GM19238 (cell line): ENCODE results near the gene MED6.

ENCODE experiments used
- DNase-seq: peaks from one replicate; pipeline ENCODE4 v3.0.0; 2011; ENCODE audit warnings: low spot score; ENCODE audit not compliant: insufficient read length

MED6 gene, protein sequence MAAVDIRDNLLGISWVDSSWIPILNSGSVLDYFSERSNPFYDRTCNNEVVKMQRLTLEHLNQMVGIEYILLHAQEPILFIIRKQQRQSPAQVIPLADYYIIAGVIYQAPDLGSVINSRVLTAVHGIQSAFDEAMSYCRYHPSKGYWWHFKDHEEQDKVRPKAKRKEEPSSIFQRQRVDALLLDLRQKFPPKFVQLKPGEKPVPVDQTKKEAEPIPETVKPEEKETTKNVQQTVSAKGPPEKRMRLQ

DNA sequence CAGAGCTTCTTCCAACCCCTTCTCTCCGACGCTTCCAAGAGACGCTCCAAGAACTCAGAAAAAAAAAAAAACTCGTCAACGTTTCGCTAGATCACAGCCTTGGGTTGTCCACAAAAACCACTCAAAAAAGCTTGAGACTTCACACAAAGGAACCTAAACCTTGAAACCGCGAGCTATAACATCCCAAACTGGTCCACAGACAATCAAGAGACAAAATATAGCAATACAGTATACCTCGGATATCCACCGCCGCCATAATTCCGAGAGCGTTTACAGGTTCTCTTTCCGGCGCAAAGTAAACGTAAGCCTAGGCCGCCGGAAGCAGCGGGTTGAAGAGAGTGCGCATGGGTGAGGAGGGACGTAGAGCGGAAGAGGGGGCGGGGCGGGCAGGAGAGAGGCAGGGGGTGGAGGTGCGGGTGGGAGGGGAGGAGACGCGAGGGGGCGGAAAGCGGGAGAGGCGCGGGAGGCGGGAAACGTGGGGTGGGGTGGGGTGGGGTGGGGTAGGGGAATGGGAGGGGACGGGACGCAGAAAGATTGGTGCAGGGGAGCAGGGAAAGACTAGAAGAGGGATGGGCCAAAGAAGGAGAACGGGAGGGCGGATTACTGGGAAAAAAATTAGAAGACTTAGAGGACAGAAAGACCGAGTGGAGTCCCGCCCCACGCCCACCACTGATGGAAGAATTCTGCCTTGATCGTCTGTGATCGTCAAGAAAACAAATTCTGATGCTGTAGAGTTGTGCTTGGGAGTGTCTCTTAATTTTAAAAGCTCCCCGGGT lies at the start of gene MED6:
MED6 (minus strand) TSS at position 274 of the 776 bp plus-strand sequence; CDS start at position 256, 18 bp downstream.
- peak; percentile 91 for DNase-seq

DNA sequence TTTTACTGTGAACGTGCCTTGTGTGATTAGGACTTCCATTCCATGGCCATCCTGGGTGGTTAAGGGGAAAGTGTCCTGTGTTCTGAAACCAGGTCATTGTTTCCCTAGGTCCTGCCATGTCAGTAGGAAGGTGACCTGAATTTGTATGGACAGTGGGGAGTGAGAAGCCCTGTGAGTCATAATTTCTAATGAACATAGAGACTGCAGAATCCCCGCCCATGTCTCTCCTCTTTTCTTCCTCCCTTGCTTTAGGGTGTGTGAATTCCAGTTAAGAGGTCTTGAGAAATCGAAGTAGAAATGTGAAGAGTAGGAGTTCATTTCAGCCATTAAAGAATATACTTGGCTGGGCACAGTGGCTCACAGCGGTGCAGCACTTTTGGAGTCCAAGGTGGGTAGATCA lies 49.3 kb upstream of the MED6 start:
- no peak for DNase-seq

DNA sequence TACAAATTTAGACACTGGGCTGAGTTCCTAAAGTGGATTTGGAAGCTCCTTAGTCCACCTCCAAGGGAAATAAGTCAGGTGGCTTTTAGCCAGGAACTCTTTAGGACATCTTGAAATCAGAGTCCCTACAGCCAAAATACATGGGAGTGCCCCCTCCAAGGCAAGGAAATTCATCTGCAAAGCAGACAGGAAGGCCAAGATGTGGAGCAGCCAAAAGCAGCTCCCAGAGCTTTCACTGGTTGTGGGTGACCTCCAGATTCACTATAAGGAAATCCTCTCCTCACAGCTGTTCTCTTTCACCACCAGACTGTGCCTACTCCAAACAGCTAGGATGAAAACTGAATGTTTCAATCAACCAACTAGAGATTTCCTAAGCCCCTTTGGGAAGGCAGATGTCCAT lies 47.9 kb upstream of the MED6 start:
- DNase-seq = no peak

DNA sequence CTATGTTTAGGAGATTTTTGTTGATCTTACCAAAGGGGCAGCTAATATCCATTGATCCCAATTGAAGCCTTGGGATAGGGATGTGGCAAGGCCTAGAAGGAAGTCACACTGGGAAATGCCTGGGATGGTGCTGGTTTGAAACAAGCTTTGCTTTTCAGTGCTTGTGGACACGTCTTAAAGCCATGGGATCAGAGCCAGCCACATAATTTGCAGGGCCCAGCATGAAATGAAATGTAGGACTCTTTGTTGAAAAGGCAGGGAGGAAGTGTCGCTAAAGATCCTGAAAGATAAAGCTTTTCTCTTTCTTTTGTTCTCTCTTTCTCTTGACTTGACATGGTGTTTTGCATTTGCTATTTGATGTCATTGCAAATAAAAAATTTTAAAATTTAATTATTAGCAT lies 46.2 kb upstream of the MED6 start:
- DNase-seq = no peak

DNA sequence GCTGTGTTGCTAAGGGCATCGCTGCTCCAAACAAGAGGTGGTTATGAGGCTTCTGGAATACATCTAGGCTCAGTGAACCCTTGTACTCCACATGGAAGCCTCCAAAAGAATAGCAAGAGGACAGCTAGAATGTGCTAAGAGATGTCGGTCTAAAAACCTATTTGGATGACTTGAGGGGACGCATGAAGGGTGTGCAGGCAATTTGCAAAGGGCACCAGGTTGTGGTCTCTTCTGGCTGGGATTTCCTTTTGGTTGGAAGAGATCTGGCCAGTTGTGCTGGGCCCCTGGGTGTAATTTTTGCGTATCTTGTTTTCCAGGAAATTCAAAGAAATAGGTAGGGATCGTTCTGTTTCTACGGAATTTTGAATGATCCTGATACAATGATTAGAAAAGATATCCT lies 45.4 kb upstream of the MED6 start:
- no peak for DNase-seq

DNA sequence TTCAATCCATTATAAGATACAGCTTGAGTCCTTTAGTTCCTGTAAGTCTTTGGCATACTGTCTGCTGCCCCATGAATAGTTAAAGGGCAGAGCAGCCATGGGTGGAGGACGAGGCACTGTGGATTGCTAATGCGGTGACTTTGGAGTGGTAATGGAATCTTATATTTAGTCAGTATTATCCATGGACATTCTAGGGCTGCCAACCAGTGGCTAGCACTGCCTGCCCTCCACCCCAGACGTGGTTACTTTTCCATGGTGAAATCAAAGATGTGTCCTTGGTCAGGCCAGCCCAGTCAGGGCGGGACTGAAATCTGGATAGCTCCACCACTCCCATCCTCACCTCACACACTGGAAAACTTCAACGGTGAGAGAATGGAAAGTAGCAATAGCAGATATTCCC lies 43.5 kb upstream of the MED6 start:
- no peak for DNase-seq

DNA sequence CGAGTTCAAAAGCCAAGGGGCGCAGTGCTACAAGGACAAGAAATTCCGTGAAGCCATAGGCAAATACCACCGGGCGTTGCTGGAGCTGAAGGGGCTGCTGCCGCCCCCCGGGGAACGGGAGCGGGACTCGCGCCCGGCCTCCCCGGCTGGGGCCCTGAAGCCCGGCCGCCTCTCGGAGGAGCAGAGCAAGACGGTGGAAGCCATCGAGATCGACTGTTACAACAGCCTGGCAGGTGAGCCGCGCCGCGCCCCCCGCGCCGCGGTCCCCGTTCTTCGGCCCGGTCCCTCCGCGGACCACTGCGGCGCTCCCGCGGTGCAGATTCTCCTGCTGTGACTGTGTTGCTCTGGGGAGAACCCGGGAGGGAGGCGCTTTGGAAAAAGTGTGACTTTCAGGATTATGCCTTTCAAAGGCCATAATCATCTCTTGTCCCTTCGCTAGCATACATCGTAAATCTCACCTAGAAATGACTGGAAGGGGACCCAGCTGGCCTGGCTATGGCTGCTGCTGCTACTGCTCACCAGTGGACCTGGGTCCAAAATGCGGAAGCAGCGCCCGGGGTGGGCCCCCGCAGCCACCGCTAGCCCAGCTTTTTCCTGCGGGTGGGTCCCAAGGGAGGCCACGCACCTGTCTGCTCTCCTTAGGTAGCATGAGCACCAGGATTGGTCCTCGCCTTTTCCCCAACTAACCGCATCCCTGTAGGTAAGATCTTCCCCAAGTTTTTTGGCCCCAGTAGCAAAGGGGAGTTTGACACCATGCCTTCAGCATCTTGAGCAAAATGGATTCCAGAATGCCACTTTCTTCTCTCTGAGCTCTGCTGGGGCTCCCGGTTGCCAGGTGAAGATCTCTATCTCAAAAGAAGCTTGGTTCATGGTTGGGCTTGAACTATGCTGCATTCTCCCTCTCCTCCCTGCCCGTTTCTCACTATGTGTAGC lies 42.1 kb upstream of the MED6 start:
- peak; percentile 53 for DNase-seq

DNA sequence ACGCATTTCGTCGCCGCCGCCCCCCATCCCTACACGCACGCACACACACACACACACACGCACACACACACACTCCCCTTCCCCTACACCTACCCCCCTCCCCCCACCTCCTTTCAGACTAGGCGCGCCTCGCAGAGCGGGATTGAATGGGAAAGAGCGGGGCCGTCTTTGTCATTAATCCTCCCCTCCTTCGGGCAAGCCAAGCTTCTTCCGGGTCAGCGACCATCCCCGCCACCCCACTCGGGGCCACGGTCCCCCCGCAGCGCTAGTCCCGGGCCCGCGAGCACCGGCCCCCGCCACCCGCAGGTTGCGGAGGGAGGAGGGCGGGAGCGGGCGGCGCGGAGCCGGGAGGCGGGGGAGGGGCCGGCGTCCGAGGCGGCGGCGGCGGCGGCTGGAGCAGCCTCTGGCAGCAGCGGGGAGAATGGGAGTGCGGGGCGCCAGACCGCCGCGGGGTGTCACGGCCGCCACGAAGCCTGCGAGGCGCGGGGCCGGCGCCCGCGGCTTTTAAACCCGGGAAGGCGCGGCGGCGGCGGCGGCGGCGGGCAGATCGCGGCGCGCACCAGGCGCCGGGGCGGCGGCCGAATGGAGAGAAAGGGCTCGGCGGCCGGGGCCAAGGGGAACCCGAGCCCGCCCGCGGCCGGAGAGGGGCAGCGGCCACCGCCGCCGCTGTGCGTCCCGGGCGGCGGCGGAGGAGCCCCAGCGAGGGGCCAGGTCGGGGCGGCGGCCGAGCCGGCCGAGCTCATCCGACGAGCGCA lies 41.3 kb upstream of the MED6 start, which contains the start of gene TTC9:
TTC9 (plus strand) TSS at position 369 of the 755 bp plus-strand sequence; CDS start at position 583, 214 bp downstream.
- peak; percentile 47 for DNase-seq

DNA sequence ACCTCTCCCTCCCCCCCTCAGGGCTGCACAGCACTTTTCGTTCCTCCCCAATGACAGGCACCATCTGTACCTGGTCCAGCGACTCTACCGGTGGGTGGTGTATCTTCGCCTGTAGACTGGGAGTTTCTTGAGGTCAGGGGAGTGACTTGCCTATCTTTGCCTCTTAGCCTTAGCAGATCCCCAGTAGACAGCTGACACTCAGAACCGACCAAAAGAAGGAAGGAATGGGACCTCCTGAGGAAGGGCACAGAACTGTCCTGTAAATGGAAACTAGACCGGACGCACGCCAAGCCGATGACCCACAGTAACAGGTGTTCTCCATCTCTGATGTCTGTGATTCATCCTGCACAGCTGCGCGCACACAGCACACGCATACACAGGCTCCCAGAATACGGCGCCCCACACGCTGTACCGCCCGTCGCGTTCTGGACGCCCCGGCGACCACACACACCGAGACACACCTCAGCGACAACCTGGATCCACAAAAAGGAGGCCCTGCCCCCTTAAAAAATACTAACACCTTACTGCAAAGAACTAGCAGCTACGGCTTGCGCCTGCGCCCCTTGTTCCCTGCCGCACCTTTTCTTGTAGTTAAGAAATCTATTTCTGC lies 40.6 kb upstream of the MED6 start:
- peak; percentile 59 for DNase-seq

DNA sequence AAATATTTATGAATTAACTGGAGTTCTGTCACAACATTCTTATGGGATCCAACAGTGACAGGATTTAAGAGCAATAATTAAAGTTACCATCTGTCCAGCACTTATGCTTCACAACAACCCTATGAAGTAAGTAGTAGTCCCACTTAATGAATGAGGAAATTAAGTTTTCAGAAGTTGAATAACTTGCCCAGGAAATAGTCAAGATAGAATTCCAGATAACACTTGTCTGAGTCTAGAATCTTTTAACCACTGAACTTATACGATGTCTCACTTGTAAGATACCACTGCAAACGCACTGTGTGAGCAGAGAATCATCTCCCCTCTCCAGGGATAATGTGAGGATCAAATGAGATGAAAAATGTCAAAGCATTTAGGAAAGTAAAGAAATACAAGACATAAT lies 38.0 kb upstream of the MED6 start:
- no peak for DNase-seq

DNA sequence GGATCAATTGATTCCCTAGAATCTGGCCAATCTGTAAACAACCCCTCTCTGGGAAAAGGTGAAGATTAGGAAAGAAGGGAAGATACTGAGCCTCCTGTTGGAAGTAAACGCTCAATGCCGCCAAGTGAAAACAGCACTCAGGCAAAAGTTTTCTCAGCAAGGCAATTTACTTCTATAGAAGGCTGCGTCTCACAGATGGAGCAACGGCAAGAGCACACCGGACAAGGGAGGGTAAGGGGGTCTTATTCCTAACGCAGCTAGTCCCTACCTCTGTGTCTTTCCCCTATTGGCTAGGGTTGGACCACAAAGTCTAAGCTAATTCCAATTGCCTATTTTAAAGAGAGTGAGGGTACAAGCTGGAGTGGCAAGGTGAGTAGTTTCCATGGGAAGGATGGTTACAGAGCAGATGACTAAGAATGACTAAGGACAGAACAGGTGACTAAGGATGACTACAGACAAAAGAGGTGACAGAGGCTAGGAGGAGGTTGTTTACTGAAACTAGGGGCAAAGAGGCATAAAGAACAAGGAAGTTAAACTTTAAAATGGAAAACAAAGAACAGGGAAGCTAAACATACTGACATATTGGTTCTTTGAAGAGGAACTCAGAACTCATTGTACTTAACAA lies 35.6 kb upstream of the MED6 start:
- no peak for DNase-seq

DNA sequence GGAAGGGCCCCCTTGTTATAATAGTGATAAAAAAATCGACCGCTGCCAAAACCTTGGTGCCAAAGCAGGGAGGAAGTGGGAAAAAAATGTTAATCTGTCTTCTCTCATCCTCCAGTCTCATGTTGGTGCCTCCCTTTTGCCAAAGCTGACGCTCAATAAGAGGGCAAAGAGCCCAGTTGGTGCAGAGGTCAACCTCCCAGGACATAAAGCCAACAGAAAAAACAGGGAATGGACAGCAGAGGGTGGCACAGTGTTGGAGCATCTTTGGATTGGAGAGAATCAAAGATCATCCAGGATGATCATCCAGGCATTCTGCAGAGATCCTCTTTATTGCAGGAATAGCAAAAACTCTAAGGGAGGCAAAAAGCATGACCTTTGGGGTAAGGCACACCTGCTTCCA lies 31.5 kb upstream of the MED6 start:
- no peak for DNase-seq

DNA sequence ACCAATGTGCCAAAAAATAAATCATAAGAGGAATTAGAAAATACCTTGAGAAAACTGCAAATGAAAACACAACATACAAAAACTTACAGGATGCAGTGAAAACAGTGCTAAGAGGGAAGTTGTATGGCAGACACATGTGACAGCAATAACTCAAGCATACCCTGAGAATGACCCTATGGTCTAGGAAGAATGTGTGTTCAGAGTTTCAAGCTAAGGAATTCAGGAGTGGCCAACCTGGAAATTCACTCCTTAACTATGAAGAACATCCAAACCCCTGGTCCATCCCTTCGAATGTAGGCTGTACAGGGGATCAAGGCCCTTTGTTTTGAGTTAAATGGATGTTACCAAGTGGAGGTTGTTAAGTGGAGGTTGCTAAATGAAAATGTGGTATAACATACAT lies 24.5 kb upstream of the MED6 start:
- no peak for DNase-seq

DNA sequence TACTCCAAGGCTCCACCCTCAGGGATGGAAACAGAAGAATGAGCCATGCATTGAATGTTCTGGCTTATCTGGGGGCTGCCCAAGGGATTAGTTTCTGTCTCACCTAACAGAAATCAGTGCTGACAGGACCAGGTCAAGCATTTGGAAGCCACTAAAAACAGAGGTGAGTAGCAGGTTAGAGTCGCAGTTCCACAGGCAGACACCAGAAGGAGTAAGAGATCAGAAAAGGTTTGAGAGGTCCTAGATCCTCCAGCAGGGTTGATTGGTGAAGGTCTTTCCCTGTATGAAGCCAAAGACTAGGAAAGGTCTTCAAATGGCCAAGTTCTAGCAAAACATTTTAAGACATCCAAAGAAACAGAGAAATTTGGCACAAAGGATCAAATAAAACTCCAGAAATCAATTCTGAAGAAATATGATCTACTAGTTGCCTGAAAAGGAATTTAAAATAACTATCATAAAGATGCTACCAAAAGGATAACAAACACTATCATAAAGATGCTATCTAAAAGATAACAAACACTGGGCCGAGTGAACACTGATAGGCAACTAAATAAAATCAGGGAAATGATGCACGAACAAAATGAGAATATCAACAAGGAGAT lies 21.8 kb upstream of the MED6 start:
- peak; percentile 22 for DNase-seq

DNA sequence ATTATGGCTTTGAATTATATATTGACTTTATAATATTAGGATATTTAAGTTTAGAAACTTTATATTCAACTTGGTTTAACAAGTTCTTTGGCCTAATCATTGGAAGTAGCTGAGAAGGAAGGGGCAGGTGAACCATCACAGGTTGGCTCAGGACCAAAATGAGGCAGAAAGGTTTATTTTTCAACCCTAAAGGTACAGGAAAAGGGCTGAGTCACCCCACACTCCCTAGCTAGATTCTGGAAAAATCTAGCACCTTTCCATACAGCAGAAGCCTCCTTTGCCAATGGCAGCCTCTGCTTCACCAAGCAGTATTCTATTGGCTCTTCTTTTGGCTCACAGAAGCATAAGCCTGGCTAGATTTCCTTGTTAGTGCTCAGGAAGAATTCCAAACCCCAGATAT lies 19.3 kb upstream of the MED6 start:
- no peak for DNase-seq

DNA sequence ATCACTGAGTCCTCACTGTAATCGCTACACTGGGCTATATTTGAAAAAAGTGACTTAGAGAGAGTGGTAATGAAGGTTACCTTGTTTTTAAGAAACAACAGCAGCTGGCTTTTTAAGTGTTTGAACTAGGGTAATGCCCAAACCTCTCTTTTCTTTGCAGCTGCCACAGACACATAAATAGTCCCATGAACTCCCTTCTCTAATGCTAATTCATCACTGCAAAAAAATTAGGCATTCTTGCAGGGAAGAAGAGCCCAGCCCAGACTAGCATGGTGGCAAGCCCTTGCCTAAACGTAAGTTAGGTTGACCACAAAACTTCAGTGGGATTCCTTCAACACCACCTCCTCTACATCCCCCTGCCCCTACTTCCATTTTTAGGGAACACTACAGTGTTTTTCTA lies 17.9 kb upstream of the MED6 start:
- no peak for DNase-seq

DNA sequence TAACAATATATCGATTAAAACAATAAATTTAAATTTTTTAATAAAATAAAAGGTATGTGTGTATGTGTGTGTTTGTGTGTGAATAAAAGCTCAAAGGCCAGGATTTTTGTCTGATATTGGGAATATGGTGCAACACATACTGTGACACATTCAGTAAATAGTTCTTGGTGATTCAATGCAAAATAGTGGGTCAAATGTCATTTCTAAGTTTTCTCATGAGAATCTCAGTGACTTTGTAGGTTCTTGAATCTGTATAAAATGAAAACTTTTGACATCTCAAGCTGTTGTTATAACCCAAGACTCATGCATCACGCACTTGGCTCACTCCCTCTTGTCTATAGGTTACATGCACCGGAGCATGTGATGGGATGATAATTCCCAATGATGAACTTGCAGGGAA lies 16.2 kb upstream of the MED6 start:
- DNase-seq = no peak

DNA sequence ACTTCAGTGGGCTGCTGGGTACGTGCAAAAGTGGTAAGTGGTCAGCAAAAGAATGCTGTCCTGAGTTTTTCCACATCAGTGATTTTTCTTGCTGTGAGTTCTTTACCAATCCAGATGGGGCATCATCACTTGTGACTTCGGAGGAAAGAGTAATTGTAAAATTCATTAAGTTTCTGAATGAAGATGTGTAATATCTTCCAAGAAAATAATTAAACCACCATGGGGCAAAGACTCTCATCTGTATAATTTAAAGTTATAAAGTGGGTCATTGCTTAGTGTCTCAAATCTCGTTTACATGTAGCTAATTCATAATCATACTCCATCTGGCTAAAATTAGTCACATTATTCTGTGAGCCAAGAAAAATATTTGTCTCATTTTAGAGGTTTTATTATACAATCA lies 10.8 kb upstream of the MED6 start:
- DNase-seq = no peak

DNA sequence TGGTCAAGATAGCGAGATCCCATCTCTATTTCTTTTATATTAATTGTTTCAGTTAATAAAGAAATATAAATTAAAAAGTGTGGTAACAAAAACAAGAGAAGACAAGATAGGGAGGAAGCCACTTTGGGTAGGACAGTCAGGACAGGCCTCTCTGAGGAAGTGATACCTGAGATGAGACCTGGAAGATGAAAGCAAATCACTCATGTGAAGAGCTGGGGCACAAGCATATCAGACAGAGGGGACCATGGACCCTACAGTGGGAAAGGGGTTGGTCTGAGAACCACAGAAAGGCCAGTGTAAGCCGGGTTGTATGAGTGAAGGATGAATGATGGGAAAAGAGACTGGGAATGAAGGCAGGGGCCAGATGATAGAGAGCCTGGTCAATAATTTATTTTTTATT lies 1.8 kb upstream of the MED6 start:
- DNase-seq = no peak

DNA sequence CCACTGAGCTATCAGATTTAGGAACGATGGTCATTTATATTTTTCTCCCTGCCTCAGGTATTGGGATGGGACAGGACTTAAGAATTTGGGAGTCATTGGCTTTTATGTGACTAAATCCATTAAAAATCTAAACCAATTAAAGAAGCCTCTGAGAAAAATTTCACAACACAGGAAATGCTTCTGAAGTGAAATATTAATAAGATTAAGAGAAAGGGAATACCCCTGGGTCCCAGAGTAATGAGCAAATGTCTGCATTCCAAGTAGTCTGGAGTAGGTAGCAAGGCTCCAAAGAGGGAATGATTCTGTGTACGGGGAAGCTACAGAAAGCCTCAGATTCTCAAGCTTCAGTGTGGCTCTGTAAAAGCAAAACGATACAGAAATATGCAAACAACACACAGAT lies 707 bp upstream of the MED6 start:
- no peak for DNase-seq
